Muscle of arm (tissue), 12 donors: ENCODE results near the gene NCOA7. TPM values are rescaled to one million over a fixed set of nuclear protein-coding genes. Genes with fewer than 3 reads are reported as not detected.
"Not testable (repeated sequence)": the region's sequence is repeated elsewhere in the genome, so short reads cannot be mapped to it uniquely, and the experiment has no call there.

Source experiments
- DNase-seq: peaks from one replicate; pipeline ENCODE4 v3.0.0-alpha.2; 2013
- polyA plus RNA-seq, 12 donors: library from polyadenylated mRNA; unstranded; fragments of 120-200 nt; gene quantifications; one replicate each; pipeline ENCODE4 v1.2.1, GENCODE V29; 2013; ENCODE audit not compliant: insufficient read length in 12 of 12

The NCOA7 gene
- polyA plus RNA-seq, 12 donors = 6.1 to 21.5 (median 9.1) TPM; not detected in 1

DNA sequence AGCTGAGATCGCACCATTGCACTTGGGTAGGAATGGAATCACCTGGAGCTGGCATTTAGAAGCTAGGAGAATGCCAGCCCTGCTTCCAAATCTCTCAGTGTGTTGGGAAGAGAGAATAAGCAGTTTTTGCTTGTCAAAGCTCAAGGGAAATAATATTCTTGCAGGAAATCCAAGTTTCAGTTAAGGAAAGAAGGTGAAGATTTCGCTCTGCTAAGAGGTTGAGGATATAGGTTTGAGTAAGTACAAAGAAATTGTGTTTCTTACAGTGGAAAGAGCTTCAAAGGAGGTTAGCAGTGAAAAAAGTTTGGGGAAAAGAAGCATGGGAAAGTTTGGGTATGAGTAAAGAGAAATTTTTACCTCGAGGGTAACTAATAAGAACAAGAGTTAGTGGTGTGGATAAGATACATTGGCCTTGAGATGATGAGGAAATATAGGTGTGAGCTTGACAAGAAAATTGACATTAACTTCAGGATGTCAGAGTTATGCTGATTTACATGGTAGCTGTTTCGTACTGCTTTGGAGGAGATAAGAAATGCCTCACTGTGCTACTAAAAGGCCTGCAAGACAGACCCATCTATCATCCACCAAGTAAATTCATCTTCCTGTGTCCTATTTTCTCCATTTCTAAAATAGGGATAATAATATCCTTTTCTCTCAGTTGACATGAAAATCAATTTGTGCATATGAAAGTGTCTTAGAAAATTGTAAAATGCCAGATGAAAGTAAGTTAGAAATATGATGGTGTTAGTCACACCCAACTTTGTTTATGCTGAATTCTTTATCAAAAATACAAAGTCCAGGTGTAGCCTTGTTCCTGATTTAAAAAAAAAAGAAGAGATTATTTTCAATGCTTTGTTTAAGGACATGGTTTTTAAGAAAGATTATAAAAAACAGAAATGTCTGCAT, 153.0 kb downstream of the NCOA7 start:
- DNase-seq = no peak

DNA sequence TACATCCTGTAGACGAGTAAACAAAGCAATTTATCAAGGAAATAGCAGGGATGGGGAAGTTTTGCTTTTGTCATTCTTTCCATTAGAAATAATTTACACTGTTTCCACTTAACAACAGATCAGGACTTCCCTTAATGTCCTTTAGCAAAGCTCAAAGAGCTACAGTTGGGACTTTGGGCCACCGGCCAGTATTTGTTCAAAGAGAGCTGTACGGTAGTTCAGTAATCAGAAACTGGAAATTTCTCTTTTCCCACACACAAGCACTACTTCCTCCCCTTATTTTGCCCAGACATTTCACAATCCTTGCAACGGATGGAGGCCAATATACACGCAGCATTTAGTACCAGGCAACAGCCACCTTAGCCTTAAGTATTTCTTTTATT, 153.7 kb downstream of the NCOA7 start:
- DNase-seq = peak; percentile 23

DNA sequence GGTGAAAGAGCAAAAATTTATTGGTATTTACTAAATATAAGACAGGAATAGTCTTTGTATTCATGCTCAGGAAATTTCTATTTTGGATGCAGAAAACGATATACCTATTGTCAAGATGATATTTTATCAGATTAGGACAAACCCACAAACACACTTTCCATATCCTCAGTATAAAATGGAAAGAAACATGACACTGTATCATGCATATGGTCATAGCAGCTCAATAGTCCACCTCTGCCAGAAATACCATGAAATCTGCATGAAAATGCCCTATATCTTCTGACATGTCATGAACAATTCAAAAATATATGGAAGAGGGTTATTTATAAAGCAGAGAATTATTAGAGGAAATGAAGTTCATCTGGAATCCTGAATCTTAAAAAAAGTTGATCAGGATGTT, 154.1 kb downstream of the NCOA7 start:
- no peak for DNase-seq

DNA sequence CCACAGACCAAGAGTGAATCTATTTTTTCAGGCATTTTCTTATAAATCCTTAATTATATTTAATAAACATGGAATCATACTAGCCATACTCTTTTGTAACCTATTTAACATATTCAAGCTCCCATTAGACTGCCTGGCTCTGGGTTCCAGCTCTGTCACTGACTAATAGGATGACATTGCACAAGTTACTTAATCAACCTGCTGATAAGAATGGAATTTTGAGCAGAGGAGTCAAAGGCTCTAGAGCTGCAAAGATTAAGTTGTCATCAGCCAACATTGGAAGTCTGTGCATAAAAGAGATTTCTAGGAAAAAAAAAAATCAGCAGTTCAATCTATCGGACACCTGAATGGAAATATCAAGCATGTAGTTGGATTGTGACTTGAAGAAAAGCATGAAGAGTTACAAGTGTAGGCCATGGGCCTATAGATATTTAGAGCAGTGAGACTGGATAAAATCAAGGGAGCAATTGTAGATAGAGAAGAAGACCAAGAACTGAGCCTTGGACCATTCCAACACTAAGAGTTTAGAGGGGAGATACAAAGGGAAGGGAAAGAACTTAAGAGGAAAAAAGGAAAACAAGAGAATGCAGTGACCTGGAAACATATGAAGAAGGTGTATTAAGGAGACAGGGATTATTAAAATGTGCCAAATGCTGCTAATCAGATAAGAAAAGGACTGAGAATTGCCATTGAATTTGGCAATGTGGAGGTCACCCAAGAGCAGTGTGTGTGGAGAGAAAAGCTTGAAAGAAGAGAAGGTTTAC, 154.8 kb downstream of the NCOA7 start:
- DNase-seq = no peak

DNA sequence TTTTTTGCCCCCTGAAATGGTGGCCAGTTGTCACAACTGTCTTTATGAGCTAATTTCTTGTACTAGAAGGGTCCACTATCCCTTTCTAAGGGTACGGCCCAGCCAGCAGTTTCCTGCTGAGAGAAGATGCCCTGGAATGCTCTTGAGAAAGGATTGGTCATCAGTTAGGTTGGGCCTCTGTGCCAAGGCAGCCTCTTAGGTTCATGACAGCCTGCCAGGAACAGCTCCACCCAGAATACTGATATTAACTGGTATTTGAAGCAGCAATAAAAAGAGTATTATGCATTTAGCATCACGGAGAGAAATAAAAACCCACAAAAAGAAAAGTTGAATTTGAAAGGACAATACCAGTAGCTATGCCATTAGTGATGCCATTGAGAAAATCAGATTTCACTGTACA, 156.9 kb downstream of the NCOA7 start:
- no peak for DNase-seq

DNA sequence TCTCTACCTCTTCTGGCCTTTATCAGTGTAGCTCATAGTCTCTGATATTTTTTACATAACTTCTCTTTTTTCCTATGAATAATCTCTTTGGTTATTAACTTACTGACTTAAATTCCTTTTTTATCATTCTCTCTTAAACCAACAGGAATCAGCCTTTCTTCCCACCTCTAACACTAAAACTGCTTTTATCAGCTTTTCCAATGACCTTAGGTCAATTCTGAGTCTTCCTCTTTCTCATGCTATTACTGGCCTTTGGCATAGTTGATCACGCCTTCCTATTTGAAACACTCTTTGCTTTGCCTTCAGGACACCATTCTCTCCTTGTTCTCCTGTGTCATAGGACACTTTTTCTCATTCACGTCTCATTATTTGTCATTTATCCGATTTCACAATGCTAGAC, 157.7 kb downstream of the NCOA7 start:
- DNase-seq = no peak

DNA sequence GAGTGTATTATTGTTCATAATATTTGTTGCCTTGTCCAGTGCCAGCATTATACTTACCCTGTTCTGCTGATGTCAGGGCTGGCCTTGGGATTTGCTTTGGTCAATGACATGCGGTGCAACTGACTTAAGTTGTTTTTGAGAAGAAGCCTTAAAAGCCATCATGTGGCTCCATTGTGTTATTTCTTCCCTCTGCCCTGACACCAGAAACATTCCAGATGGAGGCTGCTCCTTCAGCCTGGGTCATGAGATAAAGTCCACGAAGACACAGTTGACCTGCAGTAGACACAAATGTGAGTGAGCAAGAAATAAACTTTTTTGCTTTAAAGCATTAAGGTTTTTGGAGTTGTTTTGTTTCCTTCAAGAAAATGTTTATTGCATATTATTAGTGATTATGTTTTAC, 158.3 kb downstream of the NCOA7 start:
- no peak for DNase-seq

DNA sequence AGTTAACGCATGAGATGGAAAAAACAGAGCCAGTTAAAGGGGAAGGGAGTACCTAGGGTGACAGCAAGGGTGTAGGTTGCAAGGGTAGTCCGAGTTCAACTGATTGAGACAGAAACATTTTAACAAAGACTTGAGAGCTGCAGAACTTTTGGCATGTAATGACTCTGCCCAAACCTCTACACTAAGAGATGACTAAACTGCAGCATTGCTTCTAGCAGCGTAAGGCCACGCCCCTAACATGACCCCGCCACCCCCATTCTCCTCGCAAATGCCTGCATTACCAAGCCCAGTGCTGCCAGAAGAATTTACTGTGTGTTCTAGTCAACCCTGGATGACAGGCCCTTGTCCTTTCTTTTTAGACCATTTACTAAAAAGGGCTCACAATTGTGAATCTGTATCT, 159.5 kb downstream of the NCOA7 start:
- DNase-seq = no peak

DNA sequence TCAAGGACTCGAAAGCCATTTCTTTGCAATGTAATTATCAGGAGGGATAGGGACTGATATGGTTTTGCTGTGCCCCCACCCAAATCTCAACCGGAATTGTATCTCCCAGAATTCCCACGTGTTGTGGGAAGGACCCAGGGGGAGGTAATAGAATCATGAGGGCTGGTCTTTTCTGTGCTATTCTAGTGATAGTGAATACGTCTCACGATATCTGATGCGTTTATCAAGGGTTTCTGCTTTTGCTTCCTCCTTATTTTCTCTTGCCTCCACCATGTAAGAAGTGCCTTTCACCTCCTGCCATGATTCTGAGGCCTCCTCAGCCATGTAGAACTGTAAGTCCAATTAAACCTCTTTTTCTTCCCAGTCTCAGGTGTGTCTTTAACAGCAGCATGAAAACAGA, 160.0 kb downstream of the NCOA7 start:
- DNase-seq = not testable (repeated sequence)

DNA sequence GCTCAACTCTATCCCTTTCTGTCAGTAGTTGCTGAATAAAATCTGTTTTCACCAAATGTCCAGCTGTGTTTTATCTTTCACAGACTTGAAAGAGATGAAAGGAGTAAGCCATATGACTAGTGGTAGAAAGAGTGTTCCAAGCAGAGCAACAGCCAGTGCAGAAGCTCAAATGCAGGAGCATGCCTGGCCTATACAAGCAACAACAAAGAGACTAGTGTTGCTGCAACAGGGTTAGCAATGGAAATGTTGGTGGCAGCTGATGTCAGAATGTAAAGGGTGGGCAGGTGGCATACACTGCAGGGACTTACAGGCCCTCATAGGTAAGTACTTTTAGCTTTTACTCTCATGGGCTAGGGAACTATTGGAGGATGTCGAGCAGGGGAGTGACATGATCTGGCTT, 160.6 kb downstream of the NCOA7 start:
- no peak for DNase-seq

DNA sequence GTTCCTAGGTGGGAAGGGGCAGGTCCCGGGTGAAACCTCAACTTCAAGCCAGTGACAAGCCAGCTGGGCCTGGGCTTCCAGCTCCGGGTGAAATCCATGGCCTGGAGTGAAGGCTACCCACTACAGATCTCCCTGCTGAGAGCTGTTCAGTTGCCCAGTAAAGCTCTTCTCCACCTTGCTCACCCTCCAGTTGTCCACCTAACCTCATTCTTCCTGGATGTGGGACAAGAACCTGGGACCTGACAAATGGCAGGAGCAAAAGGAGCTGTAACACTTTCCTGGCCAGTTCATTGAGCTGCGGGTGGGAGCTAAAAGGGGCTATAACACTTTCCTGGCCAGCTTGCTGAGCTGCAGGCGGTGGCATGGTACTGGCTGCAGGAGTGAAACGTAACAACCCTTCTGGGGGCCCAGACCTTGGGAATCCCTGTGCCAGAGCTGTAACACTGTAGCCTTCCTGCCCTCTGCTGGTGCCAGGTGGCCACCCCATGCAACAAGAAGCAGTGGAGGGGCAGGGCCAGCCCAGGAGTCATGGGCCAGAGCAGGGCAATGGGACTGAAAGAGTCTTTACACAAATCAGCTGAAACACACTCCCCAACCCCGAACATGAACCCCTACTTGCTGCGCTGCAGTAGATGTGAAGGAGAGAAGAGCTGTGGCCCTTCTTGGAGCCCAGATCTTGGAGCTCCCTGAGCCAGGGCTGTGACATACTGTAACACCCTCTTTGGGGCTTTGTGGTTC, 162.2 kb downstream of the NCOA7 start:
- DNase-seq = no peak

DNA sequence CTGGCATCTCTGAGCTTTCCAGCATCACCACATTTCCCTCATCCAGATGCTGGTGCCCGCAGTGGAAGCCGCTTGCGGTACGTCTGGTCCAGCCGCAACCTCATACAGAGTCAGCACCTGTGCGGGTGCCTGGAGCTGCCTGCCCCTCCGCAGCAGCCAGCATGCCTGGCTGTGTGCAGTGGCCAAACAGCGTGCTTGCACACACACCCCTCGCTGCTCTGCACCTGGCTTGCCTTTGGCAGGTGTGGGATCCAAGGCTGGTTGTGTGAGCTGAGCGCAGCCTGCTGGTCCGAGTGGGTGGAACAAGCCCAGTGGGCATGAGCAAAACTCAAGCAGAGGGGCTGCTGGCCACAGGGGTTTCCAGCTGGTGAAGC, 162.7 kb downstream of the NCOA7 start:
- DNase-seq = no peak

DNA sequence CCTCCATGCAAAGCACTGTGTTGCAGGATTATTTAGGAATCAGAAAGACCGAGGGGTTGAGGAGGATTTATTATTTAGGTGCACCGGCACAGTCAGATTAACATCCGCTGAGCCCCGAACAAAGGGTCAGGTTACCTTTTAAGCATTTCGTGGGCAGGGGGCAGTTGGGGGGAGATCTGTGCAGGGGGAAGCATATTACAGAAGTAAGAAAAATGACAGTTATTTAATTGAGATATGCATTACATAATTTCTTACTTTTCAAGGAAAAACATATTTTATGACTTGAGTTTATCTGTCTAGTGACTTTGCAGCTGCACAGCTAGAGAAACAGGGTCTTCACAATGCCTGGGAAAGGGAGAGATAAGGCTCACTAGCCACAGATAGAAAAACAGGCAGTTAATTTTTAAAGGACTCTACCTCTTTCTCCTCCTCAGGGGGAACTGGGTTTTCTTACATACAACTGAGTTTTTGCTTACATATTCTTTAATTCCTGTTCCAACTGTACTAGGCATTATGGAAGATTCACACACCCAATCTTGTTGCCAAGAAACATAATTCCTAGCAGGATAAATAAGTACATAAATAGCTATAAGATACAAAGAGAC, 164.1 kb downstream of the NCOA7 start:
- DNase-seq = no peak

DNA sequence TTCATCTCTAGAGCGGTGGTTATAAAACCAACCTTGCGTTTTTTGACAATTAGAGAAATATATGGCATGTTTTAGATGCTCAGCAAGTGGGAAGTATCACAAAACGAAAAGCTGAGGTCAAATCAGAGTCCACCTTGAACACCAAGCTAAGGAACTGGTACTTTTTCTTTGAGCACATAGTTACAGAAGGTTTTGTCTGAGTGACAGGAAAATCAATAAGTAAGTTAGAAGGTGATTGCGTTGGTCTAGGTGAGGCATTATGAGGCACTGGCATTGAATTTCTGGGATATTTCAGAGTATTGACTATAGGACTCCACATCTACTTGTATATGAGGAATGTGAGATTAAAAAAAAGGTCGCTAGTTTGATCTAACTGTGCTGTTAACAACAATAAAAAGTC, 165.2 kb downstream of the NCOA7 start:
- DNase-seq = no peak

DNA sequence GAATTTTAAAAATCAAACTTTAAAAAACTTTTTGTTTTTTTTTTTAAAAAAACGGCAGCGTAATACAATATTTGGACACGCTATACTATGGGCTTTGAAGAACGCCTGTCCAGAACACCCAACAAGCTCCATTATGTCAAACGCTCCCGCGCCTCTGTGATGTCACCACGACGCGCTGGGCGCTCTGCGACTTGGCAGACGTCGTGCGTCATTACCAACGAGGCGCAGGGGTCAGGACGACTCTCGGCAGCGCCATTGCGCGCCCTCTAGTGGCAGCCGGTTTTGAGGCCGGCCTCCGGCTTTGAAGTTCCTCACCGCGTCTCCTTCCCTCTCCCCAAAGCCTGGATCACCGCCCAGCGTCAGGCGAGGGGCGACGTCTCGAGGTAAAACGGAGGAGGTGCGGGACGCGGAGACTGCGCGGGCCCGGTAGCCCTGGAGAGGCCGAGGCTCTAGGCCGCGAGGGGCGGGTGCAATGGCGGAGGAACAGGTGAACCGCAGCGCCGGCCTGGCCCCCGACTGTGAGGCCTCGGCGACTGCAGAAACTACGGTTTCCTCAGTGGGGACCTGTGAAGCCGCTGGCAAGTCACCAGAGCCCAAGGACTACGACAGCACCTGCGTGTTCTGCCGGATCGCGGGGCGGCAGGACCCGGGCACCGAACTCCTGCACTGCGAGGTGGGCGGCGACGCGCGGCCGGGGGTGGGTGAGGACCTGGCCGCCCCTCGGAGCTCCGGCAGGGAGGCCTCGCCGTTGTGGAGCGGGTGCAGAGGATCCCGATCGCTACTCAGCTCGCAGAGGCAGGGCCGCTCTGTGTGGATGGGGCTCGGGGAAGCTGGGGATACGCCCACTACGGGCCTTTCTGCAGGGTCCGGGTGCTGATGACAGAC, 166.0 kb downstream of the NCOA7 start, which contains the start of gene HINT3:
Gene HINT3, plus strand, starts transcription at position 265 of the 885 bp plus-strand sequence. Its CDS starts 208 bp downstream, at position 473.
- DNase-seq = peak; percentile 99

DNA sequence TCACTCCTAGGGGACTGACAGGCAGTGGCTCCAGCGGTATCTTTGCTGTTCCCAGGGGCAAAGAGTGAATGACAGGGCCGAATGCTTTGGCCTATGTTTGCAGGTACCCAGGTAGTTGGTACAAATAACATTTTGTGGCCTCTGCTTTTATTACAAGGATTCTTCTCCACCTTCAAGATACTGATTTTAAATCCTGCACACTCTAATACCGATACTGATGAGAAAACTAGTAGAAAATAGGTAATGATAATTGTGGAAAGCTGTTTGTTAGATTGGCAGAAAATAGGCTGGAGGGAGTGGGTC, 166.6 kb downstream of the NCOA7 start:
- no peak for DNase-seq

DNA sequence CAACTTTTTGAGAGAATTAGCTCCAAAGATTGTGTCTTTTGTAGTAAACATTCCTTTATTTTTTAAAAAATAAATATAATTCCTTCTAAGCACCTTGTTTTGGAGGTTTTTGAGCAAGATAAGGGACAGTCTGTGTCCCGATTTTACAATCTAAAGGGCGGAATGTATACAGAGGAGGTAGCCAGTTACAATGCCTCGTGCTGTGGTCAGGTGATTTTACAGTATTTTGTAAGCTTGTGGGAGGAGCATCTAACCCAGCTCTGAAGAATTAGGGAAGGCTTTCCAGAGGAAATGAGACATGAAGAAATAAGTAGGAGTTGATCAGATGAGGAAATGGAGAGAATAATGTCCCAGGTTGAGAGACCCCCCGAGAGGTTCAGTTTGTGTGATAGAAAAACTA, 167.1 kb downstream of the NCOA7 start:
- DNase-seq = peak; percentile 19

DNA sequence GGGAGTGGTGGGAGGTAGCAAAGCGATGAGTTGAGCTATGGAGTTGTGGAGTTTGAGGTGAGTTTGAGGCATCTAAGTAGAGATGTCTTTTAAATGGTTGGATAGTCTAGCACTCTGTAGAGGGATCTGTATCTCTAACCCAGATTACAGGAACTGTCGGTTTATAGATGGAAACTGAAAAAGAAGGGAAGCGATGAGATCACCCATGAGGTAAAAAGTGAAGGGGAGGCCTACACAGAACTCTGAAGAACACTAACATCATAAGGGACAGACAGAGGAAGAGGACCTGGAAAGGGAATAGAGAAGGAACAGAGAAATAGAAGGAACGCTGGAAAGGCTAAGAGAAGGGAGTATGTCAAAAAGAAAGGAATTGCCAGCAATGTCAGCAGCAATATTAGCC, 168.3 kb downstream of the NCOA7 start:
- DNase-seq = no peak

DNA sequence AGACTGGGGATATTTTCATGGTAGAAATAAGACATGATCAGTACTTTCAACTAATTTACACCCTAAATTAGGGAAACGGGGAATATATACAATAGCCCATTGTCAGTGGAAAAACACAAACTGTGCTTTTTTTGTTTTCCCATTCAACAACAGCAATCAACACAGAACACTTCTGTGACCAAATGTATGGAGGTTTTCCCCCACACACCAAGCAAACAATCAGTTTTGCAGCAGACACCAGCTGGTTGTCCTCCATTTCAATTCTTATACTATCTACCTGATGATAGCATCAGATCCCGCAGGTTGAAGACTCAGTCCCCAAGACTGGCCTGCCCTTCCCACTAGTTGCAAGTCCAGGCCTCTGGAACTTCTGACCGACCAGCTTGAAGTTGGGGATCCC, 170.4 kb downstream of the NCOA7 start:
- DNase-seq = no peak

DNA sequence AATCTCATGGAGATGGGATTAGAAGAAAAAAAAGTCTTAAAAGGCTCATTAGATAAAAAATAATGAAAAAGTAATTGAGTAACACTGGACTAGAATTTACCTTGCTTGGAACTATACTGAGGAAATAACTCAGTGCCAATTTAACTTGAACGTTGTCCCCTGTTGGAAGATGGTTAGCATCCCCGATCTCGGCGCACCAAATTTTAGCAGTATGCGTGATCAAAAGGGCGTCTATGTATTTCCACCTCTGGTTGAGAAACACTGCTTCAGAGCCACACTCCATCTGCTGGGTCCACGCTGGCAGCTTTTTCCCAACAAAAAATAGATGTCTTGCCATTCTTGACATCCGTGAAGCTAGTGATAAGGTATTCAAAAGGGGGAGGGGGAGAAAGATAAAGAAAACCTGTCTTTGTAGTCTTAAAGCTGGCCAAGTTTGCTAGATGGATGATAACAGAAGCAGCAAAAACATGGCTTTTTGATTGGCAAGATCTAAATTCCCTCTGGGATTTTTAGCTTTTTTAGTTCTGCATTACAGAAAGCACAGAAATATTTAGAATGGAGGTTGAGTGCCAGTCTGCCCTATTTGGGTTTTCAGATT, 172.2 kb downstream of the NCOA7 start:
- no peak for DNase-seq

DNA sequence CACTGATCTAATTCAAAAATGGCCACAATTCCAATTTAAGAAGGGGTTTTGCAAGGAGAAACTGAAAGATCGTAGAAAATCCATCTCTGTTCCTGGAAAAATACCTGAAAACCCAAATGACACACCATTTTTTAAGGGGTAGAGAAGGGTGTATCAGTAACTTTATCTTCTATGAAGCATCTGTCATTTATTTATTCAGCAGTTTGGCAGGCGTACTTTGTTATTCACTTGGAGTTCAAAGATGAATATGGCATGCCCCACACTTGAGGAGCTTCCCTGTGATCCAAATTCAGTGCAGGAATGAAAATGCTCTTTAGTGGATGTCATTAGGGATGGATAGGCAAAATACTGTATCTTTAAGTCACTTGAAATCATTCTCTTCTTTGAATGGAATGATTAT, 173.1 kb downstream of the NCOA7 start:
- no peak for DNase-seq
